Right lobe of liver (tissue), 6 donors: ENCODE data around the gene SPIB. TPM values are rescaled to one million over a fixed set of nuclear protein-coding genes. Genes with fewer than 3 reads are reported as not detected.

Experiments used
- ATAC-seq, 4 donors: fragments of 200-7000 bp; cut with Tn5 transposase; one replicate each; pipeline ENCODE4 v1.9.1; 2020; ENCODE audit warnings: mild to moderate bottlenecking in 4 of 4, moderate library complexity in 4 of 4
- DNase-seq, 3 donors: peaks; one replicate each; pipeline ENCODE4 v3.0.0-alpha.2; 2020
- H3K27ac ChIP-seq, 3 donors: fragments of 200-600 bp; one replicate each; pipeline ENCODE4 v1.8.0; 2022
- H3K27me3 ChIP-seq, 2 donors: fragments of 200-600 bp; one replicate each; pipeline ENCODE4 v1.8.0; 2022
- H3K36me3 ChIP-seq, 4 donors: fragments of 200-600 bp; sonication (generic) in 1 of 4; one replicate each; pipeline versions ENCODE4 v1.5.1 to v1.8.0; 2017 to 2022; ENCODE audit warnings: control low read depth in 1 of 4
- H3K4me1 ChIP-seq, 4 donors: fragments of 200-600 bp; sonication (generic) in 1 of 4; one replicate each; pipeline versions ENCODE4 v1.5.1 to v1.8.0; 2017 to 2022; ENCODE audit warnings: control low read depth in 1 of 4
- H3K4me3 ChIP-seq, 3 donors: fragments of 200-600 bp; one replicate each; pipeline ENCODE4 v1.8.0; 2022
- H3K9me3 ChIP-seq, 4 donors: fragments of 200-600 bp; sonication (generic) in 1 of 4; one replicate each; pipeline versions ENCODE4 v1.5.1 to v1.8.0; 2017 to 2022; ENCODE audit warnings: control low read depth in 1 of 4
- CTCF ChIP-seq, 4 donors: fragments of 200-600 bp in 3 of 4; fragments of 450-650 bp in 1 of 4; IDR thresholded peaks; one replicate each; pipeline versions ENCODE4 v1.5.1 to v1.8.0; 2016 to 2022; ENCODE audit warnings: antibody characterized with exemption in 4 of 4, mild to moderate bottlenecking in 2 of 4
- POLR2A ChIP-seq: fragments of 450-650 bp; IDR thresholded peaks from one replicate; pipeline ENCODE4 v1.6.1; 2017; ENCODE audit warnings: antibody characterized with exemption, mild to moderate bottlenecking
- WGBS: methylation state at CpG from one replicate; pipeline ENCODE4 v1.1.6; 2018; ENCODE audit warnings: low coverage, low lambda C conversion rate; ENCODE audit not compliant: insufficient coverage; ENCODE audit errors: missing lambda C conversion rate; 5-methylcytosine and 5-hydroxymethylcytosine counted together
- intact Hi-C, 2 donors: fragments of 100-400 bp; cut with DNase I; formaldehyde crosslinking; loops; one replicate each; pipeline versions ENCODE4 v1.11.2 to v1.14.1; 2022
- total RNA-seq, 6 experiments: library from RNA; depleted of rRNA in 2 of 6; stranded (reverse); fragments of >200 nt in 2 of 6; fragmentation: NEBNext Ultra II Directional in 3 of 6; extraction: Animal tissue kit (Norgen Biotek cat#: 25700) in 3 of 6; gene quantifications; one replicate each; pipeline versions ENCODE4 v1.1.0 to v1.2.4, GENCODE V29; 2016 to 2023
- donor health status: DM: no; HTN: yes; CAD: no.
- donor health status: DM: no; HTN: no; CAD: no.
- donor health status: DM: no; HTN: no; CAD: no.
- donor health status: DM: no; HTN: yes; CAD: no.
- donor health status: DM: no; HTN: yes; CAD: no.

SPIB gene
- total RNA-seq, 6 experiments from 2014 or later: 0.51 TPM; not detected in 5

- 42% methylated on average over 1 of the region's 1 CpG for WGBS
- DNase-seq (no peak), ATAC-seq (no peak)
- Histone ChIP-seq H3K4me3 (no peak overlapping the region), H3K9me3 (no peaks in the 10 kb centered on the region), H3K27ac (no peak overlapping the region), H3K27me3 (no peaks in the 10 kb centered on the region), H3K4me1 (no peaks in the 10 kb centered on the region), H3K36me3 (no peaks in the 10 kb centered on the region)
- no peak for TF ChIP-seq CTCF (IDR thresholded peaks at IDR 0.05)
- TF ChIP-seq POLR2A: no peak
- intact Hi-C loops: no loop called here
Measured at GRCh38 chr19:50444059-50444458, 25.3 kb downstream of the SPIB start.

- no peak overlapping the region for H3K4me3 ChIP-seq
- WGBS: 71% methylated on average over 3 of the region's 5 CpGs
- intact Hi-C loops: no loop called here
Measured at GRCh38 chr19:50447053-50447452, 28.3 kb downstream of the SPIB start.

GRCh38 chr19:50447750-50448149, 29.0 kb downstream of the SPIB start:
- no peak for ATAC-seq
- H3K4me1 ChIP-seq: no peaks in the 10 kb centered on the region
- no peaks in the 10 kb centered on the region for H3K27me3 ChIP-seq
- intact Hi-C loops: no loop called here
- H3K27ac ChIP-seq: no peak overlapping the region
- no peak overlapping the region for H3K4me3 ChIP-seq
- TF ChIP-seq POLR2A: no peak
- TF ChIP-seq CTCF (IDR thresholded peaks at IDR 0.05): no peak
- no peaks in the 10 kb centered on the region for H3K36me3 ChIP-seq
- WGBS: 96% methylated on average over 7 of the region's 10 CpGs
- H3K9me3 ChIP-seq: no peaks in the 10 kb centered on the region
- no peak for DNase-seq

More at GRCh38 chr19:50447053-50447452, 28.3 kb downstream of the SPIB start:
- no peak for TF ChIP-seq POLR2A
- TF ChIP-seq CTCF (IDR thresholded peaks at IDR 0.05): no peak
- H3K36me3 ChIP-seq: no peaks in the 10 kb centered on the region
- H3K9me3 ChIP-seq: no peaks in the 10 kb centered on the region
- no peak for ATAC-seq
- no peak overlapping the region for H3K27ac ChIP-seq
- no peak for DNase-seq
- no peaks in the 10 kb centered on the region for H3K4me1 ChIP-seq
- H3K27me3 ChIP-seq: no peaks in the 10 kb centered on the region

- no peak for DNase-seq
- WGBS: 50% methylated on average over 3 of the region's 14 CpGs
- no peaks in the 10 kb centered on the region for H3K27me3 ChIP-seq
Measured at GRCh38 chr19:50449236-50449899, 30.6 kb downstream of the SPIB start.

More at GRCh38 chr19:50449236-50449899, 30.6 kb downstream of the SPIB start:
- H3K4me1 ChIP-seq: no peaks in the 10 kb centered on the region
- TF ChIP-seq POLR2A: no peak
- TF ChIP-seq CTCF (IDR thresholded peaks at IDR 0.05): no peak
- H3K9me3 ChIP-seq: no peaks in the 10 kb centered on the region
- H3K4me3 ChIP-seq: no peak overlapping the region
- ATAC-seq: no peak
- H3K27ac ChIP-seq: no peak overlapping the region
- intact Hi-C loops: no loop called here
- no peaks in the 10 kb centered on the region for H3K36me3 ChIP-seq
